Activated T-cell treated with anti-CD3 and anti-CD28 coated beads, Interleukin-2, amount 50 U/mL, for 4 hours (primary cell): ENCODE measurements around the gene PANX3. TPM values are rescaled to one million over a fixed set of nuclear protein-coding genes. Genes with fewer than 3 reads are reported as not detected.

Experiments used
- ATAC-seq, 2 donors: fragments of 200-7000 bp; cut with Tn5 transposase; one replicate each; pipeline ENCODE4 v1.10.0; 2021
- DNase-seq: peaks from one replicate; pipeline ENCODE4 v3.0.0-alpha.2; 2020
- H3K27me3 Mint-ChIP-seq: one replicate; pipeline ENCODE4 v1.8.0; 2021; ENCODE audit warnings: low read depth, mixed read lengths
- H3K36me3 Mint-ChIP-seq: one replicate; pipeline ENCODE4 v1.8.0; 2022; ENCODE audit warnings: mixed read lengths; ENCODE audit not compliant: insufficient read depth
- H3K4me1 Mint-ChIP-seq: one replicate; pipeline ENCODE4 v1.8.0; 2021; ENCODE audit warnings: low read depth, mixed read lengths
- H3K4me3 Mint-ChIP-seq: one replicate; pipeline ENCODE4 v1.8.0; 2021; ENCODE audit warnings: mild to moderate bottlenecking, moderate library complexity, mixed read lengths
- H3K9me3 Mint-ChIP-seq: one replicate; pipeline ENCODE4 v1.8.0; 2021; ENCODE audit warnings: mixed read lengths
- total RNA-seq, 3 donors: library from RNA; stranded (reverse); gene quantifications; one replicate each; pipeline ENCODE4 v1.2.1, GENCODE V29; 2021

Gene PANX3
- total RNA-seq, 3 donors from 2014 or later = not detected

- no peak for ATAC-seq
- peaks cover 8% of the 10 kb centered on the region for H3K36me3 Mint-ChIP-seq
Observed at GRCh38 chr11:124658501-124658900, 47.3 kb downstream of the PANX3 start.

GRCh38 chr11:124658986-124659385 is 47.8 kb downstream of the PANX3 start:
- Mint-ChIP-seq H3K36me3 (peaks cover 8% of the 10 kb centered on the region), H3K4me1 (no peaks in the 10 kb centered on the region), H3K27me3 (no peaks in the 10 kb centered on the region), H3K4me3 (no peak overlapping the region), H3K9me3 (no peaks in the 10 kb centered on the region)
- no peak for ATAC-seq
- no peak for DNase-seq

More at GRCh38 chr11:124658501-124658900, 47.3 kb downstream of the PANX3 start:
- Mint-ChIP-seq H3K27me3 (no peaks in the 10 kb centered on the region), H3K4me3 (no peak overlapping the region), H3K4me1 (no peaks in the 10 kb centered on the region), H3K9me3 (no peaks in the 10 kb centered on the region)
- DNase-seq = no peak

GRCh38 chr11:124661553-124661952 is 50.3 kb downstream of the PANX3 start:
- no peaks in the 10 kb centered on the region for H3K4me1 Mint-ChIP-seq
- no peak for ATAC-seq
- no peaks in the 10 kb centered on the region for H3K27me3 Mint-ChIP-seq

GRCh38 chr11:124662106-124662505 is 50.9 kb downstream of the PANX3 start:
- no peaks in the 10 kb centered on the region for H3K9me3 Mint-ChIP-seq
- no peak overlapping the region for H3K4me3 Mint-ChIP-seq
- no peaks in the 10 kb centered on the region for H3K4me1 Mint-ChIP-seq
- peaks cover 13% of the 10 kb centered on the region for H3K36me3 Mint-ChIP-seq
- H3K27me3 Mint-ChIP-seq = no peaks in the 10 kb centered on the region
- DNase-seq = no peak
- no peak for ATAC-seq

More at GRCh38 chr11:124661553-124661952, 50.3 kb downstream of the PANX3 start:
- H3K36me3 Mint-ChIP-seq = peaks cover 13% of the 10 kb centered on the region
- H3K9me3 Mint-ChIP-seq = no peaks in the 10 kb centered on the region
- H3K4me3 Mint-ChIP-seq = no peak overlapping the region
- DNase-seq = no peak

GRCh38 chr11:124663861-124664260 is 52.6 kb downstream of the PANX3 start:
- no peaks in the 10 kb centered on the region for H3K9me3 Mint-ChIP-seq
- no peaks in the 10 kb centered on the region for H3K27me3 Mint-ChIP-seq
- no peak for ATAC-seq
- no peak overlapping the region for H3K4me3 Mint-ChIP-seq
- no peaks in the 10 kb centered on the region for H3K4me1 Mint-ChIP-seq
- peaks cover 8% of the 10 kb centered on the region for H3K36me3 Mint-ChIP-seq
- DNase-seq = no peak

- peaks cover 9% of the 10 kb centered on the region for H3K4me1 Mint-ChIP-seq
- DNase-seq = no peak
- H3K36me3 Mint-ChIP-seq = peaks cover 6% of the 10 kb centered on the region
- no peaks in the 10 kb centered on the region for H3K27me3 Mint-ChIP-seq
- no peaks in the 10 kb centered on the region for H3K9me3 Mint-ChIP-seq
- H3K4me3 Mint-ChIP-seq = no peak overlapping the region
- ATAC-seq = no peak
Observed at GRCh38 chr11:124667601-124668000, 56.4 kb downstream of the PANX3 start.

- Mint-ChIP-seq H3K36me3 (peaks cover 5% of the 10 kb centered on the region), H3K4me3 (no peak overlapping the region), H3K27me3 (no peaks in the 10 kb centered on the region), H3K9me3 (no peaks in the 10 kb centered on the region), H3K4me1 (peaks cover 17% of the 10 kb centered on the region)
- DNase-seq (peak; percentile 13), ATAC-seq (peak in 1 of 2 donors; percentile 26)
Observed at GRCh38 chr11:124669193-124669592, 58.0 kb downstream of the PANX3 start.

Other genes starting within 250 kb of the PANX3 start
- gene OR8B2, start 226.9 kb upstream of the PANX3 start, total RNA-seq = not detected
- gene OR8B3, start 212.4 kb upstream of the PANX3 start, total RNA-seq = not detected
- gene OR8B4, start 186.6 kb upstream of the PANX3 start, total RNA-seq = not detected
- not detected for gene OR8B8, start 165.7 kb upstream of the PANX3 start, total RNA-seq
- gene OR8B12, start 67.8 kb upstream of the PANX3 start, total RNA-seq = not detected
- not detected for gene OR8A1, start 41.4 kb upstream of the PANX3 start, total RNA-seq
- gene TBRG1, start 11.4 kb downstream of the PANX3 start, total RNA-seq = 10 to 100 TPM; 42.4 to 55.0 (median 44.9) TPM
- 1 to 10 TPM; 1.2 to 1.5 (median 1.3) TPM for gene SIAE, start 62.3 kb downstream of the PANX3 start, total RNA-seq
- 1 to 10 TPM in 1 of 3 donors, under 1 TPM in 2; 0.58 to 1.5 (median 0.76) TPM for gene SPA17, start 62.5 kb downstream of the PANX3 start, total RNA-seq
- gene NRGN, start 128.5 kb downstream of the PANX3 start, total RNA-seq = 1 to 10 TPM; 1.2 to 2.4 (median 1.6) TPM
- not detected for gene VSIG2, start 140.8 kb downstream of the PANX3 start, total RNA-seq
- gene ESAM, start 150.9 kb downstream of the PANX3 start, total RNA-seq = under 1 TPM; 0.40 to 0.66 (median 0.65) TPM
- gene MSANTD2, start 189.0 kb downstream of the PANX3 start, total RNA-seq = 10 to 100 TPM in 1 of 3 donors, 1 to 10 TPM in 2; 9.0 to 10.2 (median 9.2) TPM